ENCODE measurements around the gene EGR4. TPM values are rescaled to one million over a fixed set of nuclear protein-coding genes. Genes with fewer than 3 reads are reported as not detected.

The EGR4 gene
- total RNA-seq, 6 donors from 2014 or later = 0.10 TPM; not detected in 5

- no peaks in the 10 kb centered on the region for H3K4me1 ChIP-seq
- H3K36me3 ChIP-seq = peaks cover 11 to 29% (median 20%) of the 10 kb centered on the region in 4 donors
- H3K4me3 ChIP-seq = no peak overlapping the region
- ATAC-seq (ENCODE audit: low FRiP score in 2 of 2) (no peak), DNase-seq (peak in 1 of 2 donors; percentile 34)
- TF ChIP-seq POLR2A (IDR thresholded peaks at IDR 0.05) (no peak), EP300 (IDR thresholded peaks at IDR 0.05) (no peak), CTCF (IDR thresholded peaks at IDR 0.05) (no peak), POLR2AphosphoS5 (IDR thresholded peaks at IDR 0.05) (no peak)
- no peak overlapping the region for H3K27ac ChIP-seq
- 59 to 60% methylated on average over 7 to 10 of the region's 10 CpGs for WGBS, 2 donors
- H3K9me3 ChIP-seq = no peaks in the 10 kb centered on the region
- no peaks in the 10 kb centered on the region for H3K27me3 ChIP-seq
Measured at GRCh38 chr2:73257425-73258125, 35.8 kb downstream of the EGR4 start.

DNA sequence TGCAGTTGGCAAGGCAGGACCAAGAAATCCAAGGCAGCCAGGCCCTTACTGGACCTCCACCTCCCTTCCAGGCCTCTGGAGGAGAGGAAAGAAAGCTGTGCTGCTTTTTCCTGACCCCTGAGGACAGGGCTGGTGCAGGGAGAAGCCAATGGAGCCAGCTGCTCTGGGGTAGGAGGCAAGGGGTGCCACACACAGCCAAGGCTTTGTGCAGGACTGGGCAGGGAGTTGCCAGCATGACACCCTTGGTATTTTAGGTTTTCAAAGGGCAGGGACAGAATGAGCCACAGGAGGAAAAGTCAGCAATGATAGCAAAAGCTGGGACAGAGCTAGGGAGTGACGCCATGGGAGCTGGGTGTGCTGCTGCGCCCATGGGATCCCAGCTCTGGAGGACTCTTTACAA lies 36.3 kb downstream of the EGR4 start:
- Histone ChIP-seq H3K27me3 (no peaks in the 10 kb centered on the region), H3K9me3 (no peaks in the 10 kb centered on the region), H3K27ac (no peak overlapping the region), H3K4me1 (no peaks in the 10 kb centered on the region), H3K36me3 (peaks cover 13 to 35% (median 26%) of the 10 kb centered on the region in 4 donors), H3K4me3 (no peak overlapping the region)
- DNase-seq (no peak), ATAC-seq (ENCODE audit: low FRiP score in 2 of 2) (no peak)
- WGBS, 2 donors = 89 to 97% methylated on average over 2 of the region's 2 CpGs
- TF ChIP-seq CTCF (IDR thresholded peaks at IDR 0.05) (no peak), POLR2A (IDR thresholded peaks at IDR 0.05) (no peak), POLR2AphosphoS5 (IDR thresholded peaks at IDR 0.05) (no peak), EP300 (IDR thresholded peaks at IDR 0.05) (no peak)

DNA sequence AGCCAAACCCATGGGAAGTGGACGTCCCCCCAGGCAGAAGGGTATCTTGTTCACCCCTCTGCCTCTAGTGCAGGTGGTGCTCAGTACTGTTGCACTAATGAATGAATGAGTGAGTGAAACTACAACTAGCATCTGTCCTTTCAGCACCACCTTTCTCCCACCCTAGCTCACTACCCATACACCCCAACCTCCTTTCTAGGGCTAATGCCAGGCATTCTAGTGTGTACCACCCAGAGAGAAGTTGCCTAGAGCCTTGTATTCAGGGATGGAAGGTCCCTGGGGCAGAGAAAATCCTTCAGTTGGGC lies 36.8 kb downstream of the EGR4 start:
- Histone ChIP-seq H3K4me3 (no peak overlapping the region), H3K27ac (no peak overlapping the region), H3K27me3 (no peaks in the 10 kb centered on the region), H3K4me1 (no peaks in the 10 kb centered on the region), H3K9me3 (no peaks in the 10 kb centered on the region), H3K36me3 (peaks cover 13 to 39% (median 30%) of the 10 kb centered on the region in 4 donors)
- TF ChIP-seq POLR2A (IDR thresholded peaks at IDR 0.05) (no peak), CTCF (IDR thresholded peaks at IDR 0.05) (no peak), POLR2AphosphoS5 (IDR thresholded peaks at IDR 0.05) (no peak), EP300 (IDR thresholded peaks at IDR 0.05) (no peak)
- WGBS, 2 donors = 45 to 94% methylated on average over 1 of the region's 1 CpG
- no peak for ATAC-seq (ENCODE audit: low FRiP score in 2 of 2)
- DNase-seq = no peak

DNA sequence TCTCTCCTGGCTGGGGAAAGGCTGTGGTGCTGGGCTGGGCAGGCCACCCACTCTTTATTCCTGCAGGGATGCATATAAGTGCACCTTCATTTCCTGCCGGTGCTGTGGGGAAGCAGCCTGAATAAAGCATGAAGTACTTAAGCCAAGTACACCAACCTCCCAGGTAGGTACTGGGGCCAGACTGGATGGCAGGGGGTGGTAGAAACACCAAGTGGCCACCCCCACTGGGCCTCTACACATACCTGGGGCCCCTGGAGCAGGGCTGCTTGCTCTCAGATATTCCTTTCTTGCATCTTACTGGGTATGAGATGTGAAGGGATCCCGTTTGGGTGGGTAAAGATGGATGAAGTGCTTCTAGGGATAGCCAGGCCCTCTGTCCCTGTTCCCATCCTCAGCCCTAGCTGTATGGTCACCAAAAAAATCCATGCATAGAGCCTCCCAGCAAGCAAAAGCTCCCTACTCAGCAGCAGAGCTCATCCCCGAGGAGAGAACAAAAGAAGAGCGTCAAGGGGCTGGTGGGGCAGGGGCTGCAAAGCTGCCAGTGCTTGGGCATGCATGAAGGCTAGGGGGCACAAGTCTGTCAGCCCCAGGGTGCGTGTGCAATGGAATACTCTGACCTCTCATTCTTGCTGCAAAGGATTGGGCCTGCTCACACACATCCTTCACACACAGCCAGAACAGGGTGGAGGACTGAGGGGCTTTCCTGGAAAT lies 37.3 kb downstream of the EGR4 start:
- Histone ChIP-seq H3K4me3 (no peak overlapping the region), H3K4me1 (no peaks in the 10 kb centered on the region), H3K27ac (no peak overlapping the region), H3K36me3 (peaks cover 17 to 44% (median 36%) of the 10 kb centered on the region in 4 donors), H3K9me3 (no peaks in the 10 kb centered on the region), H3K27me3 (no peaks in the 10 kb centered on the region)
- no peak for TF ChIP-seq CTCF (IDR thresholded peaks at IDR 0.05)
- no peak for TF ChIP-seq EP300 (IDR thresholded peaks at IDR 0.05)
- TF ChIP-seq POLR2A (IDR thresholded peaks at IDR 0.05) = no peak
- TF ChIP-seq POLR2AphosphoS5 (IDR thresholded peaks at IDR 0.05) = no peak
- no peak for ATAC-seq (ENCODE audit: low FRiP score in 2 of 2)
- 59 to 62% methylated on average over 5 of the region's 5 CpGs for WGBS, 2 donors
- DNase-seq = no peak
